Measurements from ENCODE around the gene SAMM50. TPM values are rescaled to one million over a fixed set of nuclear protein-coding genes. Genes with fewer than 3 reads are reported as not detected.

The SAMM50 gene
- total and polyA plus RNA-seq, 2 donors (not counting 3 experiments of a cell fraction or from before 2014, with no cell fraction given), result 42.9 to 56.2 TPM

- ChIA-PET CTCF (interaction anchor here (3.4 kb wide), 1 partner anchor 14 kb away, joined by 21 read pairs; no protein-coding TSS in a partner anchor), POLR2A (no interaction called here)
- Histone ChIP-seq H4K20me1 (replicated peaks; ENCODE audit: control insufficient read depth, extremely low read depth, insufficient read depth, low read length) (no peaks in the 10 kb centered on the region), H3K4me3 (replicated peaks in 1 of 3; ENCODE audit: insufficient read depth in 1 of 3, low read depth in 1 of 3, low read length in 3 of 3) (no peak overlapping the region), H3K4me1 (ENCODE audit: control insufficient read depth, extremely low read depth, insufficient read depth, low read length) (no peaks in the 10 kb centered on the region), H3K9me1 (replicated peaks; ENCODE audit: control insufficient read depth, extremely low read depth, insufficient read depth, low read length) (no peaks in the 10 kb centered on the region), H3K27me3 (ENCODE audit: control insufficient read depth in 2 of 2, insufficient read depth in 2 of 2, low read length in 2 of 2) (no peaks in the 10 kb centered on the region), H3K4me2 (ENCODE audit: insufficient read depth, low read length) (no peak overlapping the region), H3K79me2 (ENCODE audit: control insufficient read depth, insufficient read depth, low read length) (no peaks in the 10 kb centered on the region), H3K9ac (replicated peaks; ENCODE audit: extremely low read depth, insufficient read depth, low read length) (no peak overlapping the region), H2AFZ (ENCODE audit: low read depth, low read length) (no peak overlapping the region), H3K9me3 (replicated peaks; ENCODE audit: control insufficient read depth, insufficient read depth, low read length) (no peaks in the 10 kb centered on the region), H3K36me3 (ENCODE audit: control insufficient read depth in 2 of 2, extremely low read depth in 1 of 2, insufficient read depth in 2 of 2, low read length in 2 of 2) (peaks cover 0 to 4% of the 10 kb centered on the region in 2 experiments), H3K27ac (ENCODE audit: insufficient read depth, low read depth, low read length) (no peak overlapping the region)
- no peak for TF ChIP-seq MYC (IDR thresholded peaks at IDR 0.05; ENCODE audit: low read depth, low read length)
- no peak for TF ChIP-seq JUN (IDR thresholded peaks at IDR 0.05; ENCODE audit: borderline replicate concordance, insufficient read depth, insufficient read length, low read depth)
- no peak for TF ChIP-seq GATA2 (IDR thresholded peaks at IDR 0.05; ENCODE audit: insufficient read depth, insufficient read length, low read depth, low read length)
- TF ChIP-seq FOS (IDR thresholded peaks at IDR 0.05; ENCODE audit: borderline replicate concordance, insufficient read depth, low read length), result no peak
- TF ChIP-seq CTCF (IDR thresholded peaks at IDR 0.05; ENCODE audit: extremely low read depth in 1 of 2, insufficient read depth in 1 of 2, low read depth in 1 of 2, low read length in 2 of 2), result no peak
- TF ChIP-seq EZH2 (IDR thresholded peaks at IDR 0.05; ENCODE audit: borderline replicate concordance, low read depth, low read length, severe bottlenecking), result no peak
- TF ChIP-seq POLR2A (IDR thresholded peaks at IDR 0.05; ENCODE audit: low read depth, low read length), result no peak
- no peak for TF ChIP-seq MAX (IDR thresholded peaks at IDR 0.05; ENCODE audit: insufficient read depth, insufficient read length)
- TF ChIP-seq POLR2AphosphoS5 (IDR thresholded peaks at IDR 0.05; ENCODE audit: insufficient read depth, low read depth, low read length), result no peak
- dilution Hi-C loops (cut with MboI; ENCODE audit: extremely low pct_ligation_motif_present, low sequenced_read_pairs), result no loop called here
- DNase-seq (ENCODE audit: low read depth, low spot score), result no peak
- no peak for FAIRE-seq
- no TSS peak for BruUV-seq (replicated peaks)
- intact Hi-C loops (cut with micrococcal nuclease), result no loop called here
These were observed 23.5 kb upstream of the SAMM50 start for GRCh38 chr22:43931771-43932170.

Measured in endothelial cell of umbilical vein (primary cell).